Head of caudate nucleus (tissue), 42 donors: Measurements from ENCODE around the gene ZBTB6.
A peak's percentile ranks its signal among the peaks of the same experiment; 100 is the strongest.
"Not testable (repeated sequence)": the region's sequence is repeated elsewhere in the genome, so short reads cannot be mapped to it uniquely, and the experiment has no call there.

Source experiments
- DNase-seq, 42 donors: peaks; one replicate each; pipeline versions ENCODE4 v3.0.0 to v3.0.0-alpha.2; 2020 to 2021; ENCODE audit warnings: mixed read lengths in 7 of 42
- intact Hi-C: fragments of 100-400 bp; cut with DNase I; formaldehyde crosslinking; loops from one replicate; pipeline ENCODE4 v1.15.0; 2022

Gene ZBTB6

DNA sequence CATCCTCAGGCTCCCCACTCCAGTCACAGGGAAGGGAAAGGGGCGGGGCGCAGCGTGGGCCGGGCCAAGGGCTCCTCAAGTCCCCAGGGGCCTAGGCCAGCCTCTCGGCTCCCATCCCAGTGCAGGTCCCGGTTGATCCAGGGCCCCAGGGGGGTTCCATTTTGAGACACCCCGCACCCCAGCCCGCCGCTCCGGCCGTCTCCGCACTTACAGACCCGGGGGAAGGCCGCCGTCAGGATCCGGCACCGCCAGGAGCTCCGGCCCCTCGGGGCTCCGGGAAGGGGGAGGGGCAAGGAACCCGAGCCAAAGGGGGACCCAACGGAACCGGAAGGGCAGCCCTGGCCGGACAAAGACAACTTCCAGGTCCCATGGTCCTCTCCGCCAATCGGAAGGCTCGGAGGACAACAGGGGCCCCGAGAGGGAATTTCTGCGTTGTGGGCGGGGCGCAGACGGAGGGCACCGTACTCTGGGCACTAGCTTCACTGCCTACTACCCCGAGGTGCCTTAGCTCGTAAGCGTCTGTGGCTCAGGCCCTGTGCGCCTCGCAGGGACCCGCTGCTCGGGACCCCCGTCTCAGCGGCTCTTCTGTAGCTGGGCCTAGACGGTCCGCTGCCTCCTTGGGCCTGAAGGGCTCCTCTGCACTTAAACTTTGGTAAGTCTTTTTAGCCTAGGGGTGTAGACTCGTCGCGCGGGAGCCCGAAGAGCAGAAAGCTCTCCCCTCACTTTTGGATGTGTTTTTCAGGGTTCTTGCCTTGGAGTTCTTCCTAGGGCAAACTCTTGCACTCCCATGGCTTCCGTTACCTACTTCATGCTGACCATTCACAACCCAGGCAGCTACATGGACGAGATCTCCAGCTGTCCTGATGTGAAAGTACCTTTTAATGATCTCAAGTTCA is 18.4 kb upstream of the ZBTB6 start, which contains the start of gene ZBTB26:
Gene ZBTB26, minus strand, starts transcription at position 287 of the 896 bp plus-strand sequence. CDS start 11,578 bp downstream, outside the sequence.
- DNase-seq: peak; percentile 94 to 99 (median 97)
- intact Hi-C loops: no loop called here

DNA sequence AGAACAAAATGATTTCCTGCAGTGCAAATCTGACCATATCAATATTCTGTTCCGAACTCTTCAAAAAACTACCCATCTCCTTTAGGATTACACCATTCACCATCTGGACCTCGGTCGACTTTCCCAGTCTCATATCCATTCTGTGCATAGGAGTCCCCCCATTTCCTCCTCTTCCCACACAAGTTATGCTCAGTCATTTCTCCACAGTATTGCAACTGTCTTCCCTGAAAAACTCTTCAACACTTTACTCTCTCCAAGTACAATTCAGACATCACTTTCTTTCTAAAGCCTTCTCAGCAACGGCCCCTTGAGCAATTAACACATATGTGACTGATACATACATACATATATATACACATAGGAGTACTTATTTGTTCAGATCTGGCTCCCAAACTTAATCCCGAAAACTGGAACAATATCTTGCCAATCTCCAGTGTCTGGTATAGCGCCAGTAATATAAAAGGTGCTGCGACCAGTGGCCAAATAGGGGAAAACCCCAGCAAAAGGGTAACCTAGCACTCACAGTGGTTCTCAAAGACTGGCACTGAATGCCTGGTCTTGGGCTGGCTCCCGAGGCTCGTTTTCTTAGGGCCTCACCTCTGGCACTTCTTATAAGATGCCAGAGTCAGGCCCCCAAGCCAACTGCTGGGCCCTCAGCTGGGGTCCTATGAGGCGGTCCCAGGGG is 17.6 kb upstream of the ZBTB6 start:
- intact Hi-C loops: no loop called here
- DNase-seq: peak in 1 of 42 donors; percentile 1

DNA sequence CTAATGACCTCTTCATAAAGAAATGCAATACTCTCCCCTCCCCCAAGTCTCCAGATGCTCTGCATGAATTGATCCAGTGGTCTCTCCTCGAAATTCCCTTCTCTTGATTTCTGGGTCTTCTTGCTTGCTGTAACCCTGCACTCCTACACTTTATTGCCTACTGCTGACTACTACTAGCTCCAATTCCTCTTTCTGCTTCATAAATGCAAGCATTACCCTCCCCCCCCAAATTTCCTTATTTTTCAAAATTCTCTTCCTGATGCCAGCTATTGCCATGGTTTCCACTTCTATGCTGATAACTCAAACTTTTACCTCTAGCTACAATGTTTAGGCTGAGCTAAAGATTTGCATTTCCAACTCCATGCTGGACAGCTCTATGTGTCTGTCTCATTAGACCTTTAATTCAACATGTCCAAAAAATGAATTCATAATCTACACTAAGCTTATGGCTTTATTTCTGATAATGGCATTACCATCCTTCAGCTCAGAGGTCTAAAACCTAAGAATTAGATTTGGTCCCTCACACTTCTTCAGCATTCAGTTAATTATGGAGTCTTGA is 16.8 kb upstream of the ZBTB6 start:
- intact Hi-C loops: no loop called here
- DNase-seq: no peak

DNA sequence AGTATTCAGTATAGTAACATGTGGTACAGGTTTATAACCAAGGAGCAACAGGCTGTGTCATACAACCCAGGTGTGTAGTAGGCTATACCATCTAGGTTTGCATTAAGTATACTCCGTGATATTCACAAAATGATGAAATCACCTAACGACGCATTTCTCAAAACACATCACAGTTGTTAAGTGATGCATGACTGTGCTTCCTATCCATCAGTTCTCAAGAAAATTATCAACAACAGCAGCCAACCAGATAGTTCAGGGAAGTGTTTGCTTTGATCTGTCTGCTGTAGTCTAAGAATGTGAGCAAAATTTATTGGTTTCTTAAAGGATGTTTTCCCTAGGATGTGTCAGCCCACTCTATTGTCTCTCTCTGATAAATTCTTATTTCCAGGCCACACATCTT is 10.8 kb upstream of the ZBTB6 start:
- intact Hi-C loops: no loop called here
- no peak for DNase-seq

DNA sequence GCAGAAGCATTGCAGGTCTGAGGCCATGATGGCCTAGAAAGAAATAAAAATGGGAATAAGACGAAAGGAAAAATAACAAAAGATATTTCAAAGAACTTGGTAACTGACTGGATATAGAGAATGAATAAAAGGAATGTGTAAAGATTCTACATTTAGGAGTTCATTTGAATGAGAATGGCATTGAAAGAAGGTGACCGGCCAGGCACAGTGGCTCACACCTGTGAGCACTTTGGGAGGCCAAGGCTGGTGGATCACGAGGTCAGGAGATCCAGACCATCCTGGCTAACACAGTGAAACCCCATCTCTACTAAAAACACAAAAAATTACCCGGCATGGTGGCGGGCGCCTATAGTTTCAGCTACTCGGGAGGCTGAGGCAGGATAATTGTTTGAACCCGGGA is 9.6 kb upstream of the ZBTB6 start:
- DNase-seq: no peak
- intact Hi-C loops: no loop called here

DNA sequence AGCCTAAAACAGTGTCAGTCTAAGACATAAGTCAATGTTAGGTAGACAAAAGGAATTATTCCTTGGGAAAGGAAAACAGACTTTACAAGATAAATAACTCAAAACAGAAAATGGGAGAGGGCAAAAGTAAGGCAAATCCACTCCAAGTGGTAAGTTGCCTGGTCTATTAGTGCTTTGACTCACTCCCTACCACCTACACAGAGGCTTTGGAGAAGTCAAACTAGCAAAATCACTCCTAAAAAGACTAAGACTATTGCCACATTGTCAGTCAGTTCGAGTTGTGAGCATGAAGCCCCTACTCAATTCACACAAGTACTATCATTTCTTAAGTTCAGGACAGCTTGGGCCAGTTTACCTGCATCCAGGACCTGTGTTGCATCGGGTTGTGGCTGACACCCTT is 5.2 kb upstream of the ZBTB6 start:
- intact Hi-C loops: no loop called here
- no peak for DNase-seq

DNA sequence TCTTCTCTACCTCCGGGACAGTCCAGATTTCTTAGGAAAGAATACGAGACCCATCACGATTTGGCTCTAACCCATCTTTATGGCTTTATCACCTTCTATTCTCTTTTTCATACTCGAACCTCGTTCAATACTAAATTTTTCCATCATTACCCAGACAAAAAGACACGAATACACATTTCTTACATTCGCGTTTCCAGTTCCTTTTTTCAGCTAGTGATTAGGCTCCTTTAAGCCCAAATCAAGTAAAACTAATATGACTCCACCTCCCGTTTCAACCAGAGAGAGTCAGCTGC is 506 bp downstream of the ZBTB6 start:
- DNase-seq: no peak
- intact Hi-C loops: no loop called here

DNA sequence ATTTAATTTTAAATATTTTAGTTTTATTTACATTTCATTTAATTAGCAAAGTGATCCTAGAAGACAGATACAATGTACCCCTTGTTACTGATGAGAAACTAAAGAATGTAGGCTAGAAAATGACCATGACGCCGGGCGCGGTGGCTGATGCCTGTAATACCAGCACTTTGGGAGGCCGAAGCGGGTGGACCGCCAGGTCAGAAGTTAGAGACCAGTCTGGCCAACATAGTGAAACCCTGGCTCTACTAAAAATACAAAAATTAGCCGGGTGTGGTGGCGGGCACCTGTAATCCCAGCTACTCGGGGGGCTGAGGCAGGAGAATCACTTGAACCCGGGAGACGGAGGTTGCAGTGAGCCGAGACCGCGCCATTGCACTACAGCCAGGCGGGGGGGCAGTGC is 7.0 kb downstream of the ZBTB6 start:
- DNase-seq, intact Hi-C loops: not testable (repeated sequence)

DNA sequence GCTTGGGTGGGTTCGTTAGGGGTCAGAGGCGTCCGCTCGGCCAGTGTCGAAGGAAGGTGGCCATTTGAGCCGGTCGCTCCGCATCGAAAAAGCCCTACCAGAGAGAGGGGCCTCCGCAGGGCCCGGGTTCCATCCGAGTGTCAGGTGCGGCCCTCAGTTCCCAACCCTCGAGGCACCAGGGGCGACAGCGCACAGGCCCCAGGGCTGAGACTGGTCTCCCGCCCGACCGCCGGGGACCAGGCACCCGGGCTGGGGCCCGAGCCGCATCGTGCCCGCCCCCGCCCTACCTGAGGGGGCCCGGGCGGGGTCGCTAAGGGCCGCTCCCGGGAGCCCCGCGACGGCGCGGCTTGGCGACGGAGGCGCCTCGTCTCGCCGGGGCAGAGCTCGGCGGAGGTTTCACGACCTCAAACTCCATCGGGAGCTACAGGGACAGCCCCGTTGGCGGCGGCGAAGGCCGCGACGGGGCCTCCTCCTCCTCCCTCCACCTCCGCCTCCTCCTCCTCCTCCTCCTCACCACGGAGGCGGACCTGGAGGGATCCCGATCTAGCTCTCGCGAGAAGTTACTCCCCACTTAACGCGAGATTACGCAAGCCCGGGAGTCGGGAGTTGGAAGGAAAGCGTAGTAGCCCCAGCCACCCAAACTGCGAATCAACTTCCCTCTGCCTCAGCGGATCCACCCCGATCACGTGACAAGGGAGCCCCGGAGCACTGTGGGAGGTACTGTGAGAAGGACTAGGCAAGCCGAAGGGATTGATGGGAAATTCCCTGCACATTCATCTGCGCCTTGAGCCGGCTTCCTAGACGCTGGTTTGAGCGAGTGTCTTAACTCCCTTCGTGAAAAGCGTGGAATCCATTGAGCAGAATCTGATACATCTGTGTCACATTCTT is 8.1 kb downstream of the ZBTB6 start, which contains the start of gene RC3H2:
Gene RC3H2, minus strand, starts transcription at position 537 of the 888 bp plus-strand sequence. CDS start 7,850 bp downstream, outside the sequence.
- peak; percentile 98 to 100 (median 100) for DNase-seq
- intact Hi-C loops: loop anchor here (2.0 kb wide), 2 partner anchors 36 to 76 kb away; partner anchors contain the start of genes PDCL and RABGAP1

DNA sequence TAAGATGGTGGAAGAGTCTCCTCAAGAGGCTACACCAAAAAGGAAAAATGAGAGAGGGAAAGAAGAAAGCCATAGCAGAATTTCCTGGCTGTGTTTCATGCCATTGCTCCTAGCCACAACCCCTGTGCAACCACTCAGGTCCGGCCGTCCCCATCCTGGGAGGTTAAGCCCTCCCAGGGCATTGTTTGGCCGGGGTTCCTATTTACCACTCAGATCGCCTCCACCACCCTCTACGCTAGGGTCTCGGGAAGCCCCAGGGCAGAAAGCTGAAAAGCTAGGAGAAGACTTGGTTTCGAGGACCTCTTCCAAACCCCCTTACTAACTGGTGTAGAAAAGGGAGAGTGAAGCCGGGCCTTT is 8.7 kb downstream of the ZBTB6 start:
- DNase-seq: peak in 22 of 42 donors; percentile 4 to 58 (median 20)
- intact Hi-C loops: loop anchor here (2.0 kb wide), 2 partner anchors 36 to 76 kb away; partner anchors contain the start of genes PDCL and RABGAP1

DNA sequence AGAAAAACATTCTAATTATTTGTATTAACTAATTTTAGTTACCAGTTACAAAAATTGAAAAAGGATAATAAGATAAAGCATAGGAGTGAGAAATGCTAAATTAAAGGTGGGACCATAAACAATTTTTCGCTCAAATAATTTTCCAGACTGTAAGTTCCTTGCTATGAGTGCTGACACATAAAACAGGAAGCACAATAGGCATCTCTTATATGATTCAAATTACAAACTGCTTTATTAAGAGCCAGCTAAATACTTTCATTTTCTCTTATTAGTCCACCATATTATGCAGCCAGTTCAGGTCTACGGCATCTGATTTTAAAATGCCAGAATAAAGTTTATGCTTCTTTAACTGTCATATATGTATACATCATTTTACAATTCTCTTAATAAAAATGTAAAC is 12.3 kb downstream of the ZBTB6 start:
- intact Hi-C loops: no loop called here
- DNase-seq: no peak

DNA sequence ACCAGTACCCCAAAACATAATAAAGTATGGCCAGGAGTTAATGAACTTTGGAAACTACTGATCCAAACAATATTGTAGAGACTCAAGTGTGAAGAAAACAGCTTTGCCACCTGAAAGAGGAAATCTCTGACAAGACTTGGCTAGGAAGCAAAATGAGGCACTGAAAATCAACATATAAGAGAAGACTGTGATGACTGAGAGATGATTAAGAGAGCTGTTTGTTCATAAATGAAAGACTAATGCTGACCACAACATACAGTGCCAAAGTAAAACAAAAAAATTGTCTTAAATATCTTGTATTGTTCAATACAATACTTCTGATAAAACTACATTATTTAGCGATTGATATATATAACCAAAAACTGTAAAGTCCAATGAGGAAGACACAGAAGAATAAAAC is 15.2 kb downstream of the ZBTB6 start:
- intact Hi-C loops: no loop called here
- DNase-seq: no peak

DNA sequence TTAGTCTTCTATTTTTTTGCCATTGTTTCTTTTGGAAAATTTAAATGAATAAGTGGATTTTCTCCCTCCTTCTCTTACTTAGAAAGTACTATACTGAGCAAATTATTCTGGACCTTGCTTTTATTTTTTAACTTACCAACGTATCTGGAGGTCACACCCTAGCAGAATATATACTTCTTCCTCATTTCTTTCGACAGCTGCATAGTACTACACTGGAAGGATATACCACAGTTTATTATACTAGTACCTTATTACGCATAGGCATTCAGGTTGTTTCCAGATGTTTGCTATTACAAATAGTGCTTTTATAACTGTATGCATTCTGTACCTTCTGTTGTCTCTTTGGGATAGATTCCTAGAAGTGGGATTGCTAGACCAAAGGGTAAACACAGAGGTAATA is 24.6 kb downstream of the ZBTB6 start:
- DNase-seq: no peak
- intact Hi-C loops: no loop called here

DNA sequence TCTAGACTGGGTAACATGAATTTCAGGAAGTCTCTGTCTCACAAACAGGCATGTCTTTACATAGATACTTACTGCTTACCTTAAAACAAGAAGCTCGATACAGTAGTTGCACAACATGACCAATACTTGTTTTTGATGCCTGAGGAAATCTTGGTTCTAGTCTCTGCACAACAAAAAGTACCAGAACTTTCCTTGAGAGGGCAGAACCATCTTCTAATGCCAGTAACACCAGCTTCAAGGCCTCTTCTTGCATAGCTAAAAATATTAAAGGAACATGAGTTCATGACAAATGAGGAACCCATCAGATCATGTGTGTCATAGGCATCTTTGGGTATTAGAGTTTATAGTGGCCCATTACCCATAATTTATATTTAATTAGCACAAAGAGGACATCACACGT is 30.0 kb downstream of the ZBTB6 start:
- intact Hi-C loops: no loop called here
- no peak for DNase-seq

DNA sequence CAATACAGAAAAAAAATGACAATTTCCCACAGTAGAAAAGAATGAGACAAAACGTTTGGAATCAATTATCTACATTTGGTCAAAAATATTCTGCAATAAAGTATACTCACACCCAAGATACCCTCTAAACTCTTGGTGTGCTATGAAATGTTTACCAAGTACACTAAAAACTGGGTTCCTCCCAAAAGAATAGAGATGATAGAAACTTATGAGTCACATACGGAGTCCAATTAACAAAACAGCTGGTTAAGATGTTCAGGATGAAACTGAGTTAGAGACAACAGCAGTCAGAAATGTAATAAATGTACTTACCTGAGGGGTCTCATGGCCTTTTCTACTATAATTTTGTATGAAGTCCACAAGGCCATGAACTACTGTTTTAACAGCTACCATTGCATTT is 33.7 kb downstream of the ZBTB6 start:
- intact Hi-C loops: no loop called here
- no peak for DNase-seq

DNA sequence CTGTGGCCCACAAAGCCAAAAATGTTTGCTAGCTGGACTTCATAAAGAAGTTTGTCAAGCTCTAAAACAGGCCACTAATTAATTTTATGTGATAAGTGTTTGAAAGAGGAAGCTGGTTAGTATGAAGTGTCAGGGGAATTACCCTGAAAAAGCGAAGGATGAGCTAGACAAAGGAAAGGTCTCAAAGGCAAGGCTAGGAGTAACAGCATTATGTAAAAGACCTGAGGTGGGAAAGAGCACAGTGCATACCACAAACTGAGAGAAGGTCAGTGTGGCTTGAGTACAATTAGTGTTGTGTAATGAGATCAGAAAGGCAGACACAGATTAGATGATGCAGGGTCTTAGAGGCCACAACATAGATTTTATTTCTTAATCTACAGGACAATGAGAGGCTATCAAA is 37.6 kb downstream of the ZBTB6 start:
- intact Hi-C loops: no loop called here
- DNase-seq: no peak

DNA sequence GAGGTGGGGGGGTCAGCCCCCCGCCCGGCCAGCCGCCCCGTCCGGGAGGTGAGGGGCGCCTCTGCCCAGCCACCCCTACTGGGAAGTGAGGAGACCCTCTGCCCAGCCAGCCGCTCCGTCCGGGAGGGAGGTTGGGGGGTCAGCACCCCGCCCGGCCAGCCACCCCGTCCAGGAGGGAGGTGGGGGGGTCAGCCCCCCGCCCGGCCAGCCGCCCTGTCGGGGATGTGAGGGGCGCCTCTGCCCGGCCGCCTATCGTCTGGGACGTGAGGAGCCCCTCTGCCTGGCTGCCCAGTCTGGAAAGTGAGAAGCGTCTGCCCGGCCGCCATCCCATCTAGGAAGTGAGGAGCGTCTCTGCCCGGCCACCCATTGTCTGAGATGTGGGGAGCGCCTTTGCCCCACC is 45.8 kb downstream of the ZBTB6 start:
- DNase-seq, intact Hi-C loops: not testable (repeated sequence)

DNA sequence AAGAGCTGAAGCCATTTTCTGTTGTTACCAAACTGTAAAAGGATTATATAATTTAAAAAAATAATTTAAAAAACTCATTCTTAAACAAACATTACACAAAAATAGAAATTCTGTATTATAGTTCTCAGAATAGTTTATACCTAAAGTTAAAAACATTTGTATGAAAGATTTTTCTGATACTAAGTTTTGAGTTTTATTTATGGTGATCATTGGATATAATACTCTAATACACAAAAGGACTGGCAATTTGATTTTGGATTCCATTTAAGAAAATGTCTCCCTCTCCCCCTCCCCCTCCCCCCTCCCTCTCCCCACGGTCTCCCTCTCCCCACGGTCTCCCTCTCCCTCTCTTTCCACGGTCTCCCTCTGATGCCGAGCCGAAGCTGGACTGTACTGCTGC is 47.0 kb downstream of the ZBTB6 start:
- no peak for DNase-seq
- intact Hi-C loops: no loop called here

DNA sequence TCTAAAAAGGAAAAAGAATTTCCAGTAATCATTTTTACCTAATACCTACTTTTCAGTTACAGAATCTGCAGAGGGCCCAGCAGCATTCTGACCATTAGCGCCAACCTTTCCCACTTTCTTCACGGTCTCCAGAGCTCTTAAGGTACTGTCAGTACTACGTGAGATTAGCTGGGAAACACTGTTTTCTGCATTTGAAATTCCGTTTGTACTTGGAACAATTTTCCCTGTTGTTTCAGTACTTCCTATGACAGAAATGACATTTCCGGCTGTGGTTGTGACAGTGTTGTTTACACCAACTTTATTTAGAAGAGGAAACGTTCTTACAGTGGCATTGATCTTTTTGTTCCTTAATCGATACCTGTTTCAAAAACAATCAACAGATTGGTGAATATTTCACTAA is 47.8 kb downstream of the ZBTB6 start:
- intact Hi-C loops: no loop called here
- DNase-seq: no peak
